Upper lobe of right lung (tissue), 1 donor: Measurements from ENCODE around the gene STAB2. TPM values are rescaled to one million over a fixed set of nuclear protein-coding genes. Genes with fewer than 3 reads are reported as not detected.

ENCODE experiments used
- ATAC-seq: fragments of 200-7000 bp; cut with Tn5 transposase; one replicate; pipeline ENCODE4 v1.9.1; 2020; ENCODE audit warnings: mild to moderate bottlenecking, moderate library complexity
- DNase-seq: peaks from one replicate; pipeline ENCODE4 v3.0.0-alpha.2; 2020
- H3K27ac ChIP-seq: fragments of 200-600 bp; one replicate; pipeline ENCODE4 v1.8.0; 2022
- H3K27me3 ChIP-seq: fragments of 200-600 bp; one replicate; pipeline ENCODE4 v1.8.0; 2022; ENCODE audit warnings: mild to moderate bottlenecking
- H3K36me3 ChIP-seq: fragments of 200-600 bp; one replicate; pipeline ENCODE4 v1.8.0; 2022
- H3K4me1 ChIP-seq: fragments of 200-600 bp; one replicate; pipeline ENCODE4 v1.8.0; 2022
- H3K4me3 ChIP-seq: fragments of 200-600 bp; one replicate; pipeline ENCODE4 v1.8.0; 2022; ENCODE audit warnings: mild to moderate bottlenecking
- H3K9me3 ChIP-seq: fragments of 200-600 bp; one replicate; pipeline ENCODE4 v1.8.0; 2022
- CTCF ChIP-seq: fragments of 200-600 bp; IDR thresholded peaks from one replicate; pipeline ENCODE4 v1.8.0; 2022; ENCODE audit warnings: antibody characterized with exemption
- intact Hi-C: fragments of 100-400 bp; cut with DNase I; formaldehyde crosslinking; loops from one replicate; pipeline ENCODE4 v1.11.0; 2022
- total RNA-seq: library from RNA; stranded (reverse); fragmentation: NEBNext Ultra II Directional; extraction: Animal tissue kit (Norgen Biotek cat#: 25700); gene quantifications from one replicate; pipeline ENCODE4 v1.2.1, GENCODE V29; 2021
- donor health status: DM: no; HTN: yes; CAD: no; lungs with severe emphysema.

The STAB2 gene
- total RNA-seq, 1 donor from 2014 or later: 2.6 TPM

GRCh38 chr12:103778781-103779180 is 191.7 kb downstream of the STAB2 start:
- Histone ChIP-seq H3K27ac (no peak overlapping the region), H3K9me3 (no peaks in the 10 kb centered on the region), H3K4me3 (no peak overlapping the region), H3K27me3 (no peaks in the 10 kb centered on the region), H3K4me1 (no peaks in the 10 kb centered on the region), H3K36me3 (peaks cover 7% of the 10 kb centered on the region)
- ATAC-seq (no peak), DNase-seq (no peak)
- TF ChIP-seq CTCF: no peak
- intact Hi-C loops: no loop called here

- Histone ChIP-seq H3K27ac (no peak overlapping the region), H3K4me1 (no peaks in the 10 kb centered on the region), H3K27me3 (no peaks in the 10 kb centered on the region), H3K36me3 (peaks cover 11% of the 10 kb centered on the region), H3K4me3 (no peak overlapping the region), H3K9me3 (no peaks in the 10 kb centered on the region)
- DNase-seq: no peak
- no peak for TF ChIP-seq CTCF
- intact Hi-C loops: no loop called here
- no peak for ATAC-seq
These were observed 192.5 kb downstream of the STAB2 start for GRCh38 chr12:103779410-103780092.

- ATAC-seq: no peak
These were observed 193.0 kb downstream of the STAB2 start for GRCh38 chr12:103780093-103780440.

GRCh38 chr12:103780992-103781391 is 193.9 kb downstream of the STAB2 start:
- Histone ChIP-seq H3K9me3 (no peaks in the 10 kb centered on the region), H3K27me3 (no peaks in the 10 kb centered on the region), H3K4me1 (no peaks in the 10 kb centered on the region), H3K4me3 (no peak overlapping the region), H3K27ac (no peak overlapping the region), H3K36me3 (peaks cover 13% of the 10 kb centered on the region)
- no peak for DNase-seq
- no peak for TF ChIP-seq CTCF
- ATAC-seq: no peak
- intact Hi-C loops: no loop called here

More at GRCh38 chr12:103780093-103780440, 193.0 kb downstream of the STAB2 start:
- no peaks in the 10 kb centered on the region for H3K9me3 ChIP-seq
- no peaks in the 10 kb centered on the region for H3K27me3 ChIP-seq
- DNase-seq: no peak
- no peak overlapping the region for H3K27ac ChIP-seq
- no peaks in the 10 kb centered on the region for H3K4me1 ChIP-seq
- peaks cover 13% of the 10 kb centered on the region for H3K36me3 ChIP-seq
- no peak overlapping the region for H3K4me3 ChIP-seq
- intact Hi-C loops: no loop called here
- TF ChIP-seq CTCF: no peak

GRCh38 chr12:103782399-103782798 is 195.3 kb downstream of the STAB2 start:
- H3K4me3 ChIP-seq: no peak overlapping the region
- no peaks in the 10 kb centered on the region for H3K27me3 ChIP-seq
- no peaks in the 10 kb centered on the region for H3K4me1 ChIP-seq
- intact Hi-C loops: no loop called here
- peaks cover 11% of the 10 kb centered on the region for H3K36me3 ChIP-seq
- no peak for ATAC-seq
- no peak for TF ChIP-seq CTCF
- no peak overlapping the region for H3K27ac ChIP-seq
- H3K9me3 ChIP-seq: no peaks in the 10 kb centered on the region
- no peak for DNase-seq
